NOMO-1 treated with dmso at 0.1 percent for 144 hours (cell line): ENCODE results near the gene GGA1.
A peak's percentile ranks its signal among the peaks of the same experiment; 100 is the strongest.
"Not testable (repeated sequence)": the region's sequence is repeated elsewhere in the genome, so short reads cannot be mapped to it uniquely, and the experiment has no call there.

Source experiments
- DNase-seq: peaks from one replicate; lab custom pipeline; 2025; ENCODE audit not compliant: unreplicated experiment; lab: John Stamatoyannopoulos, UW

Gene GGA1

DNA sequence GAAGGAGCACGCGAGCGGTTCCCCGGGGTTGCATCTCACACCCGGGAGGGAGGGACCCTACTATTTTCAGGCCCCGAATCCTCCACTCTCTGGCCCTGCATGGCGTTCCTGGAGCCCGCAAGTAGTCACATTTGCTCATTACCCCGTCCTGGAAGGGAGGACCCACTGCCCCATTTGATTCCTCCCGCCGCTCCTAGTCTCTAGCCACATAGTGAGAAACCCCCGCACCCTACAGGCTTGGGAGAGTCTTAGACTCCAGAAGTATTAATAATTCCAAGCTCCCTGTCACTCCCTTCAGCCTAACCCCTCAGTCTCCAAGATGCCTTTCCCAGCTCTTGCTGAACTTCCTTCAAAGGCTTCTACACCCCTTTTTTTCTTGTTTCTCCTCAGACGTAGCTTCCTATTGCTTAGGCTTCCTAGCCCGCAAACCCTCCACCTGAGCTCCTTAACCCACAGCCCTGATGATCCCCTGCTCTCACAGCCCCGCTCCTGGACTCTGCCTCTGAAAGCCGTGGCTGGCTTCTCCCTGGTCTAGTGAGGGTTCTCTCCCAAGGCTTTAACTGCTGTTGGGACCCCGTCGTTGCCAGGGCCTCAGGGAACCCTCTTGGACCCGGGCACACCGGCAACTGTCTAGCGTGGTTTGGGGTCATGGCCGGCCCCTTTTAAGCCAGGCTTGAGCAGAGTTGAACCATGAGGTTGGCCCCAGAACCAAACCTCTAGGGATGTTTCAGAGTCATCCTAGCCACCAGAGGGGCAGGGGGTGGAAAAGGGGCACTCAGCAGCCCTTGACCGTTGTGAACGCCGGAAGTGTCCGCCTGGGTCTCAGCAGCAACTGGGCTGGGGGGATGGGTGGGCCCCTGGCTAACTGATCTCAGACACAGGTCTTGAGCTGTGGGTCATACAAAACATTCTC is 862 bp downstream of the GGA1 start:
- DNase-seq = no peak

DNA sequence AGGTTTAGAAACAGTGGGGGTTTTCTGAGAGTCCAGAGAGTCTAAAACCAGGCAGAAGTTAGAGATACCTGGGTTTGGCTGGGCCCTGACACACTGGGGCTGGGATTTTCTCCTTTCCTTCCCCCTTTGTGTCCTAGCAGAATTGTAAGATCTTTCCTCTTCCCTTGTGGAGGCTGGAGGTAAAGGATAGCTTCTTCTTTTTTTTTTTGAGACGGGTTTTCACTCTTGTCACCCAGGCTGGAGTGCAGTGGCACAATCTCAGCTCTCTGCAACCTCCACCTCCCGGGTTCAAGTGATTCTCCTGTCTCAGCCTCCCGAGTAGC is 1.5 kb downstream of the GGA1 start:
- not testable (repeated sequence) for DNase-seq

DNA sequence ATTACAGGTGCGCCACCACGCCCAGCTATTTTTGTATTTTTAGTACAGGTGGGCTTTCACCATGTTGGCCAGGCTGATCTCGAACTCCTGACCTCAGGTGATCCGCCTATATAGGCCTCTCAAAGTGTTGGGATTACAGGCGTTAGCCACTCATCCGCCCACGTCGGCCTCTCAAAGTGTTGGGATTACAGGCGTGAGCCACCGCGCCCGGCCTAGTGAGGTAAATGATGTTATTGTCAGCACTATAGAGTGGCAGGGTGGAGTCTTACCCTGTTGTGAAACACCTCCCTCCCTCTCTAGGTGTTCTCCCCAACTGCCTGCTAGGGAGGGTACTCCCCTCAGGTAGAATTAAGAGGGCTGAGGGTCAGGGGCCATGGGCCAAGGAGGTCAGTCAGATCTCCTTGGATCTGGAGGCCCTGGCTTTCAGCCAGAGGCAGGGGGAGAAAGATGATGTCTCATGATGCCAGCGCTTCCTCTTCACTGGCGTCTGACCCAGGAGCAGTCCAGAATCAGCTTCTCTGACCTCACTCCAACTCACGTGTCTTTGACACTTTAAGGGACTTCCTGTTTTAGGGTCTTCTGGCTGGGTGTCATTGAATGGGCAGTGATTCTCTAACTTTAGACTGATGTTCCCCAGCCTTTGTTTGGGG is 2.0 kb downstream of the GGA1 start:
- peak; percentile 31 for DNase-seq

DNA sequence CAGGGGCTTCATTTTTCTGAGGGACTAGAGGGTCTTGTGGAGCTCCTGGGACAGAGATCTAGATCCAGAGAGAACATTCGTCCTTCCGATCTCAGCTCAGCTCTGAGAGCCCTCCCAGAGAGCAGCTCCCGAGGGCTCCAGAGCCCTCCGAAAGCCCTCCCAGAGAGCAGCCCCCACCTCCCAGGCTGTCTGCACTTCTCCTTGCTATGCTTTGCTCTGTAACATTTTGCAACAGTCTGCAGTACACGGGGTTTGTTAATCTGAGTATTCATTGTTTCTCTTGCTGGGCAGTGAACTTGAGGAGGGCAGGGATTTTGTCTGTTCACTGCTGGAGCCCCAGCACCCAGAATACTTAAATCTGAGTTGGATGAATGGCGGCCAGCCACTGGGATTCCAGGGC is 2.6 kb downstream of the GGA1 start:
- no peak for DNase-seq

DNA sequence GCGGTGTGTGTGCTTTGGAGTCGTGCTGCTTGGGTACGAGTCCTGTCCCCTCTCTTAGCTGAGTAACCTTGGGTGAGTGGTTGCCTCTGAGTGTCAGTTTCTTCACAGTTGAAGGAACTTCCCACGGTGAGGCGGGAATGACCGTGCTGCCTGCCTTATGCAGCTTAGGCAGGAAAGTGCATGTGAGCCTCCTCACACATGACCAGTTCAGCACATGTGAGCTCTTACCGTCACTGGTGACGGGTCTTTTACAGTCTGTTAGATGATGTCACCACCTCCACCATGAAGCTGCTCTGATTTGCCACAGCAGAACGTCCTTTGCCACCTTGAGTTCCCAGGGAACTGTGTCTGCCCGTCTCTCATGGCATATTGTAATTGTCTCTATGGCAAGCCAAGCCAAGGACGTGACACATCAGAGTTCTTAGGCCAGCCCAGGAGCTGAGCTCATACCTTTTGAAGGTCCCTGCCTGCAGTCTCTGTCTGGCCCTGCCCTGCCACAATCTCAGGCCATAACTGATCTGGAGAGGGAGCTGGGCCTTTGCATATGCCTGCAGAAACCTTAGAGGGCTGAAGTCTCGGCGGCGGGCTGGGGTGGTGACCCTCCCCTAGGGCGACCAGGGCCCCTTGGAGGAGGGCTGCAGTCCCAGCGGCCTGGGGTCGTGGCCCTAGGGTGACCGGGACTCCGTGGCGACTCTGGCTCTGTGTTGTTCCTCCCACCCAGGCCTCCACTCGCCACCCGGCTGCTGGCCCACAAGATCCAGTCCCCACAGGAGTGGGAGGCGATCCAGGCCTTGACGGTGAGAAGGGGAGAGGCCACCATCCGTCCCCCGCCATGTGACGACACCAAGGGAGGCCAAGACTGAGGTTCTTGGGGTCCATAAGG is 7.8 kb downstream of the GGA1 start:
- no peak for DNase-seq

DNA sequence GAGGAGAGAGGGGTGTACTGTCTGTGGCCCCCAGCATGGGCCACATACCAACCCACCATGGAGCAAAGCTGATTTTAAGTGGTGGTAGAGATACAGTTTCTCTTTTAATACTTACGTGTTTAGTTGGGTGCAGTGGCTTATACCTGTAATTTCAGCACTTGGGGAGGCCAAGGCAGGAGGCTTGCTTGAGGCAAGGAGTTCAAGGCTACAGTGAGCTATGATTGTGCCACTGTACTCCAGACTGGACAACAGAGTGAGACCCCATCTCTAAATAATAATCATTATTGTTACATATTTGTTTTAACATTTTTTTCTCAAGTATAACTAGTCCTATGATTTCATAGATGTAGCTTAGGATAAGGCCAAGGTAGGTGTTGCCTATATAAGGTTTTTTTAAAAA is 8.8 kb downstream of the GGA1 start:
- DNase-seq = no peak

DNA sequence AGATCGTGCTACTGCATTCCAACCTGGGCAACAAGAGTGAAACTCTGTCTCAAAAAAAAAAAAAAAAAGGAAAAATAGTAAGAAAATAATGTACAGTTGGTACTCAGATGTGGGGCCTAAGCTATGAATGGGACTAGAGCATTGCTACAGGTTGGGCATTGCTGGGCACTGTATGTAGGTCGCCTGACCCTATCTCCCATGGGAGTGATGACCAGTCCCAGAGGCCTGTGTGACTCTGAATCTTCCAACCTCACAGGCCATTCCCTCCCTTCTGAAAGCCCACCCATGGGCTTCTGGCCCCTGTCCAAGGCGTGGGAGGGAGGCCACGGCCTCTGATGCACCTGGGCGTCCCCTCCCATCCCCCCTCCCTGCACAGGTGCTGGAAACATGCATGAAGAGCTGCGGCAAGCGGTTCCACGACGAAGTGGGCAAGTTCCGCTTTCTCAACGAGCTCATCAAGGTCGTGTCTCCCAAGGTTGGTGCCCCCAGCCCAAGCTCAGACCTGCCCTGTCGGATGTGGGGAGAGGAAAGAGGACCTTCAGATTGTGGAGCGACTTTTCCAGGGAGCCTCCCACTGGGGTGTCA is 9.5 kb downstream of the GGA1 start:
- DNase-seq = no peak

DNA sequence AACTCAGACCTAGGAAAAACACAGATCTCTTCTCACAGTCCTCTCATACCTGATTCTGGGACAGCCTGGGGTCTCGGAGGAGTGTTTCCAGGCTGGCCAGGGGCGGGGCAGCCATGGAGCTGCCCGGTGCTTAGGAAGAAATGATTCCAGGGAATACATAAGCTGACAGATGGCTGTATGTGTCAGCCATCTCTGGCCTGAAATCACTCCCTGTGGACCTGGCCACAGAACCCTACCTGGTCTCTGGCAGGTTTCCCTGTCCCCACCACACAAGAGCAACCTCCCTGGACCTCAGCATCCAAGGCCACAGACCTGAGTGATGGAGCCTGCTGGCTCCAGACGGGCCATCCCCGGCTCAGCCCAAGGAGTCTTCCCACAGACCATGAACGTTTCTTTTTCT is 10.0 kb downstream of the GGA1 start:
- no peak for DNase-seq

DNA sequence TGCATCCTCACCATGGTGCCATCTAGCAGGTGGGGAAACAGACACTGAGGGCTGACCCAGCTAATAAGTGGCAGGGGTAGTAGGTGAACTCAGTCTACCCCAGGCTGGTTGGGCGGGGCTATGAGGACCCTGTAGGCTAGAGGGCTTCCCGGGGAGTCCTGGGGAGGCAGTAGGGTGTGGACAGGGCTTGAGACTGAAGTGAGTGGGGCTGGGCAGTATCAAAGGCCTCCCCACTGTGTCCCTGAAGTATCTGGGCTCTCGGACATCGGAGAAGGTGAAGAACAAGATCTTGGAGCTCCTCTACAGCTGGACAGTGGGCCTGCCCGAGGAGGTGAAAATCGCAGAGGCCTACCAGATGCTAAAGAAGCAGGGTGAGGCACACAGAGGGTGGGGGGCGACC is 11.4 kb downstream of the GGA1 start:
- DNase-seq = no peak

DNA sequence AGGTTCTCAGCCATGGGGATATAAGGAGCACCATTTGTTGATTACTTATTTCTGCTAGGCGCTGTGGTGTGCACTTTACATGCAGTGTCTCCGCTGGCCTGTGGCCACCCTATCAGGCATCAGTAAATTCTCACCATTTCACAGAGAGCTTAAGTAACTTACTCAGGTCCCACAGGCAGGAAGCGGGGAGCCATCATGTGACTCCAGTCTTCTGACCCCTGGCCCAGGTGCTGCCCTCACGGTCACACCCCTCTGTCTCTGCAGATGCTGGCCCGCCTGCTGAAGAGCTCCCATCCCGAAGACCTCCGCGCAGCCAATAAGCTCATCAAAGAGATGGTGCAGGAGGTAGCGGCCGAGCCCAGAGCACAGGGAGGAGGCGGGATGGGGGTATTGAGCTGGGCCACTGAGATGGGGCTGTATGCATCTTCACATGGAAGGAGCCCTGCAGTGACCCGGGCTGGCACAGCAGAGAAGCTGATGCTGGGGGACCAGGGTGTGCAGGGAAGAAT is 12.8 kb downstream of the GGA1 start:
- DNase-seq = no peak

DNA sequence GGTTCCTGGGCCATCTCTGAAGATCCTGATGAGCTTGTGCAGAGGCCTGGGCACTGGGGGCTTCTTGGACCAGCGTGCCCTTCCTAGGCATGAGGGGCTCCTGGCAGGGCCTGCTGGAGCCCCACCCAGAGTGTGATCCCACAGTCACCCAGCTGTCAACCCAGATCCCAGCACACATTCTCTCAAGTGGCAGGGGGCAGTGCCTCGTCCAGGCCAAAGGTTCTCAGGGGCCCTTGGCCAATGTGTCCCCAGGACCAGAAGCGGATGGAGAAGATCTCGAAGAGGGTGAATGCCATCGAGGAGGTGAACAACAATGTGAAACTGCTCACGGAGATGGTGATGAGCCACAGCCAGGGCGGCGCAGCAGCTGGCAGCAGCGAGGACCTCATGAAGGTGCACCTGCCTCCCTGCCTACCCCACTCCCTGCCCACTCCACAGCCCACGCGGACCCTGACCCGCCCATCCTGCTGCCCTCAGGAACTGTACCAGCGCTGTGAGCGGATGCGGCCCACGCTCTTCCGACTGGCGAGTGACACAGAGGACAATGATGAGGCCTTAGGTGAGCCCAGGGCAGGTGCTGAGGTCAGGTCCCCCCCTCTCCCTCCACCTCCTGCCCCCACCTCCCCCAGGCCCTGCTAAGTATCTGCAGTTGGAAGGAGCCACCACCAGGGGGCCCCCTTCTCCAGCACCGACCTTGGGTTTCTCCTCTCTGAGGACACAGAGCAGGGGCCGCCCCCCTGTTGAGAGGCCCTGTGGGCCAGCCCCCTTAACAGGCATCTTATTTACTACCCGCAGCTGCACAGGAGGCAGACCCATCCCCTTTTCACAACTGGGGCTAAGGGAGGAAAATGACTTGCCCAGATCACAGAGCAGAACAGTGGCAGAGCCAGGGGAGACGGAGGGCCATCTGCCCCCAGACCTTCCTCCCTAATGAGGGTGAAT is 14.7 kb downstream of the GGA1 start:
- DNase-seq = peak; percentile 45

DNA sequence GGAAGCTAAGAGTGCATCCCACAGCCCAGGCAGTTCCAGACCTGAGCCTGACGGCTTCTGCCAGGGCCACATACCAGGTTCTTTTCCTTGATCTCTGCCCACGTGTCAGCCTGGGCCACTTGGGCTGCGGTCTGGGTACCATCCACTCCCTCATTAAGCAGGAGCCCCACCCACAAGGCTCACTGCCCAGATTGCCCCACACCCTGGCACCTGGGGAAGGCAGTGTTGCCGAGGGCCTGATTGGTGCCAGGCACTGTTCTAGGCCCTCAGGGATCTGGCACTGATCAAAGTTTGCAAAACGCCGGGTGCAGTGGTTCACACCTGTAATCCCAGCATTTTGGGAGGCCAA is 15.4 kb downstream of the GGA1 start:
- DNase-seq = no peak

DNA sequence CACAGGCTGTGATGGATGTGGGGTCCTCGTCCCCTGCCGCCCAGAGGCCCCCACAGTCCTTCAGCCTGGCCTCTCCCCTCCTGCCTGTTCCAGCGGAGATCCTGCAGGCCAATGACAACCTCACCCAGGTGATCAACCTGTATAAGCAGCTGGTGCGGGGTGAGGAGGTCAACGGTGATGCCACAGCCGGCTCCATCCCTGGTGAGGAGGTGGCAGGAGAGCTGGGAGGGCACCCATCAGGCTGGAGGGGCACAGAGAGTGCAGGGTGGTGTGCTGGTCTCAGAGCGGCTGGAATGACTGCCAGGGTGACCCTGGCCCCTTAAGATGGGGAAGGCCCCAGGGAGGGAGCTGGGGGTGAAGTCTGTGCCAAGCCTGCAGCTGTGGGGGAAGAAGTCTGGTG is 16.2 kb downstream of the GGA1 start:
- no peak for DNase-seq

DNA sequence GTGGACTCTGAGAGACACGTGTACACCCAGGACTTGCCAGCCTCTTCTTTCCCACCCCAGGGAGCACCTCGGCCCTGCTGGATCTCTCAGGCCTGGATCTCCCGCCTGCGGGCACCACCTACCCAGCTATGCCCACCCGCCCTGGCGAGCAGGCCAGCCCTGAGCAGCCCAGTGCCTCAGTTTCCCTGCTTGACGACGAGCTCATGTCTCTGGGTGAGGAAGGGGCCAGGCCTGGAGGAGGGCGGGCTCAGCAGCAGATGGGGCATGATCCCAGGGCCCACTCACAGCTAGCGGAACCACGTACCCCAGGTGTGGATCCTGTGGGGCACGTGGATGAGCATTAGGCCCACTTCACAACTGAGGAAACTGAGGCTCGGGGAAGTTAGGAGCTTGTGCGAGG is 17.1 kb downstream of the GGA1 start:
- DNase-seq = no peak

DNA sequence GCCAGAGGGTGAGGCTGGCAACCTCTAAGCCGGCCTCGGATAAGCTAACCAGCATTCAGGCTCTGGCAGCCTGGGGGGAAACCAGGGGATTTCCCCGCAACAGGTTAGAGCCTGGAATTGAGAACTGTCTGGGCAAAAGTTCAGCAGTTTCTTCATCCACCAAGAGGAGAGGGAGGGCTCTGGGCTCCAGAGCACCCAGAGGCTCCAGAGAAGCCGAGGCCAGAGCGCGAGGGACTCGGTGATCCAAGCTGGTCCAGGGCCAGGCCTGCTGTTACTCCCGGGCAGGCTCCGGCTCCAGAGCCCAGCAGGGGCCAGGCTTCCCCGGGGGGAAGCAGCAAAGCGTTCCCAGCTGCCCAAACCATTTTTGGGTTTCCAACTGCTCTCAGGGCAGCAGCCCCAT is 17.5 kb downstream of the GGA1 start:
- DNase-seq = no peak

DNA sequence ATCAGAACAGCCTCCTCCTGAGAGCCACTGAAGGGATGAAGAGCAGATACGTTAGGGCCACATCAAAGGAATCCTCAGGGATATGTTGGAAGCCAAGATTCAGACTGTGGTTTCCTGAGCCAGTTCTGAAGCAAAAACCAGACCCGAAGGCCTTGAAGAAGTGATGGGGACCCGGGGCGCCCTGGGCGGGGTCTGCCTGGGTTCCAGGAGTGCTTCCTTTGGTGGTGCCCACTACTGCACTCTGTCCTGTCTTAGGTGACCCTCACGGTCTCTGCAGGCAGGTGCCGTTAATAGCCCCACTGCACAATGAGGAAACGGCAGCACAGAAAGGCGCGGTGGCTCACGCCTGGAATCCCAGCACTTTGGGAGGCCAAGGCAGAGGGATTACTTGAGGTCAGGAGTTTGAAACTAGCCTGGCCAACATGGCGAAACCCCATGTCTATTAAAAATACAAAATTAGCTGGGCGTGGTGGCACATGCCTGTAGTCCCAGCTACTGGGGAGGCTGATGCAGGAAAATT is 18.0 kb downstream of the GGA1 start:
- DNase-seq = no peak

DNA sequence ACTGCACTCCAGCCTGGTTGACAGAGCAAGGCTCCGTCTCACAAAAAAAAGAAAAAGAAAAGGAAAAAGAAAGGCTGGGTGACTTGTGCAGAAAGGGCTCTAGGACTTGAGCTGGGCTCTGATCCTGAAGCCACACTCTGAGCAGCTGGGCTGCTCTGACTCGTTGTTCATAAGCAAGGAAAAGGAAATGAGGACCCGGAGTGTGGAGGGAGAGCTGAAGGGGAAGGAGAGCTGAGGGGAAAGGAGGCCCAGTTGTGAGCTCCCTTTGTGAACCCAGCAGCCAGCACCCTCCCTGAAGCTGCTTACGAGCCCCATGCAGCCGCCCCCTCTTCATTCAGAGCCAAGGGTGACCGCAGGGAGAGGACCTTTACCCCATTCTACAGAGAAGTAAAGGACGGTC is 18.5 kb downstream of the GGA1 start:
- DNase-seq = no peak

DNA sequence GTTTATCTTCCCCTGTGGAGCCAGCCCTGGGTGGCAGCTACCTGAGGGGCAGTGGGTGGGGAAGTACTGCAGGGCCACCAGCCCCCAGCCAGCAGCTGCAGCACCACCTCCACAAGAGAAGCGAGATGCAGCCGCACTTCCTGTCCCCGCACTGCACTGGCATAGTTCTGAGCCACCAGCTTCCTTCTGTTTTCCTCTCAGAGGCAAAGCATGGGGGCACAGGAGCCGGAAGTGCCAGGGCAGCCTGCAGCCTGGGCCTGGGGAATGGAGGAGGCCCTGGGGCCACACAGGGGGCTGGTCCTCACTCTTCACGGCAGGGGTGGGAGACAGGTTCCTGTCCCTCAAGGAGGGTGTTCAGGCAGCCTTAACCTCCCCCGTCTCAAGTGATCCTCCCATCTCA is 18.9 kb downstream of the GGA1 start:
- DNase-seq = no peak

DNA sequence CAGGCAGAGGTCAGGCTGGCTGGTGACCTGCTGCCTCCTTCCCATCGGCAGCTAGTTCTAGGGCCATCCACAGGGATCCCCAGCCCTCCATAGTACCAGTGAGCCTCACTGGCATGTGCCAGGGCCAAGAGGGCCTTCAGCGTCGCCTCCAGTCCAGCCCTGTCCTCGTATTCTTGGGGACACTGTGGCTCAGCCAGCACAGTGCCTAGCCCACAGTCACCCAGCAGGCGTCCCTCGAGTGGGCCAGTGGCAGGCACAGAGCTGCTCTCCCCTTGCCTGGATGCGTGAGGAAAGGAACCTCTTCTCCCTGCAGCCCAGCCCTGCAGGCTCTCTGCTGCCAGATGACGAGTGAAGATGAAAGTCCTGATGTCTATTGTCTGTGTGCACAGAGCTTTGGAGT is 20.2 kb downstream of the GGA1 start:
- no peak for DNase-seq

DNA sequence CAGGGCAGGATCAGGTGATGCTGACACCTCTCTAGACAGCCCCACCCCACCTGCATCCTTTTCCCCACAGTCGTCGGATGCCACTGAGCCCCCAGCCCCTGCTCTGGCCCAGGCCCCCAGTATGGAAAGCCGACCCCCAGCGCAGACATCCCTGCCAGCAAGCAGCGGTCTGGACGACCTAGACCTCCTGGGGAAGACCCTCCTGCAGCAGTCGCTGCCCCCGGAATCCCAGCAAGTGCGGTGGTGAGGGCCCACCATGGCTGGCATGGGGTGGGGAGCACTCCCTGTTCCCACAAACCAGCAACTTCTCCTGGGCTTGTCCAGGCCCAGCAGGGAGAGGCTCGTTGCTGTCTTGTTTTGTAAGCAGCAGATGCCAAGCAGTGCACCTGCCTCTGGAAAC is 21.3 kb downstream of the GGA1 start:
- DNase-seq = no peak
